Putamen (tissue), 1 donor: ENCODE measurements around the gene TAF11L10.
"Not testable (repeated sequence)": the region's sequence is repeated elsewhere in the genome, so short reads cannot be mapped to it uniquely, and the experiment has no call there.

Experiments used
- DNase-seq: peaks from one replicate; pipeline ENCODE4 v3.0.0-alpha.2; 2016; ENCODE audit warnings: low spot score

Gene TAF11L10

DNA sequence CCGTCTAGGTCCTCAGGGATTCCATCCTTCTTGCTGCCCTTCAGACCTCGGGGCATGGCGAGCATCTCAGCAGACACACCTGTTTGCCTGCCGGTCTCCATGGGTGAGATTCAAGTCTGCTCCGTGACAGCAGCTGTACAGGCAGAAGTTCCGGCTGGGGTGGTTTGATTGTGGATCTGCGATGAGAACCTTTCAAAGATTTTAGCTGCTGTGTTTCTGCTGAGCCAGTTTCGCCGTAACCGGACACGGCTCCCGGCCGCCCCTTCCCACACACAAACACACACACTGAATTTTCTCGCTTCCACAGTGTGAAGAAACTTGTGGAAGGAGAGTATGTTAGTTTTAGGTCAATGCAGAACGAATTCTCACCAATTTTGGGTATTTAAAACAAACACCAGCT, at the start of gene TAF11L10:
Gene TAF11L10, minus strand, starts transcription at position 101 of the 400 bp plus-strand sequence.
- DNase-seq = not testable (repeated sequence)

DNA sequence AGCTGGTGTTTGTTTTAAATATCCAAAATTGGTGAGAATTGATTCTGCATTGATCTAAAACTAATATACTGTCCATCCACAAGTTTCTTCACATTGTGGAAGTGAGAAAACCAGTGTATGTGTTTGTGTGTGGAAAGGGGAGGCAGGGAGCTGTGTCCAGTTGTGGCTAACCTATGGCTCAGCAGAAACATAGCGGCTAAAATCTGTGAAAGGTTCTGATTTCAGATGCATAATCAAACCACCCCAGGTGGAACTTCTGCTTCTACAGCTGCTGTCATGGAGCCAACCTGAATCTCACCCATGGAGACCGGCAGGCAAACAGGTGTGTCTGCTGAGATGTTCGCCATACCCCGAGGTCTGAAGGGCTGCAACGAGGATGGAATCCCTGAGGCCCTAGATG, 36.5 kb upstream of the TAF11L10 start, which contains the start of gene TAF11L14:
Gene TAF11L14, plus strand, starts transcription at position 301 of the 400 bp plus-strand sequence.
- no peak for DNase-seq

DNA sequence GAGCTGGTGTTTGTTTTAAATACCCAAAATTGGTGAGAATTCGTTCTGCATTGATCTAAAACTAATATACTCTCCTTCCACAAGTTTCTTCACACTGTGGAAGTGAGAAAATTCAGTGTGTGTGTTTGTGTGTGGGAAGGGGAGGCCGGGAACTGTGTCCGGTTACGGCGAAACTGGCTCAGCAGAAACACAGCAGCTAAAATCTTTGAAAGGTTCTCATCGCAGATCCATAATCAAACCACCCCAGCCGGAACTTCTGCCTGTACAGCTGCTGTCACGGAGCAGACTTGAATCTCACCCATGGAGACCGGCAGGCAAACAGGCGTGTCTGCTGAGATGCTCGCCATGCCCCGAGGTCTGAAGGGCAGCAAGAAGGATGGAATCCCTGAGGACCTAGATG, 34.2 kb upstream of the TAF11L10 start, which contains the start of gene TAF11L13:
Gene TAF11L13, plus strand, starts transcription at position 301 of the 400 bp plus-strand sequence.
- DNase-seq = not testable (repeated sequence)

GRCh38 chr5:17625686-17626085, 28.1 kb upstream of the TAF11L10 start:
- DNase-seq = no peak

- no peak for DNase-seq
Observed at GRCh38 chr5:17620627-17621026, 23.0 kb upstream of the TAF11L10 start.

- no peak for DNase-seq
Observed at GRCh38 chr5:17619354-17619753, 21.7 kb upstream of the TAF11L10 start.

GRCh38 chr5:17614872-17615605, 17.4 kb upstream of the TAF11L10 start:
- no peak for DNase-seq

GRCh38 chr5:17610092-17610491, 12.5 kb upstream of the TAF11L10 start, which contains the start of gene TAF11L12:
TAF11L12 (plus strand) TSS chr5:17610392.
- not testable (repeated sequence) for DNase-seq

GRCh38 chr5:17607461-17607860, 9.8 kb upstream of the TAF11L10 start:
- not testable (repeated sequence) for DNase-seq

- DNase-seq = no peak
Observed at GRCh38 chr5:17604951-17605350, 7.3 kb upstream of the TAF11L10 start.

DNA sequence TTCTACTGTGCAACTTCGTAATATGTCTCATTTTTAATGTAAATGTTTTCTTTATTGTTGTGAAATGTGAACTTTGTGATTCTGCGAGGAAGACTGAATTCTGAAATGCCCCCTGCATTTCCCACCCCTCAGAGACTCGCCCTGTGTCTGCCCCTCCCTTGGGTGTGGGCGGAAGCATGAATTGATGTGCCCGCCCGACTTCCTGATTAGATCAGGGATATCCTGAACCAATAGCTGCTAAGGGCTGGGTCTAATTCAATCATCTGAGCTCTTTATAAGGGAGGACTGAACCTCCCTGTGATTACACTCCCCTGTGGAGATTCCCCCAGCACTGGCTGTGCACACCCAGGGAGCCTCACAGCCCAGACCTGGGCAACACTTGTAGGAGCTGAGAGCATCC, 6.3 kb upstream of the TAF11L10 start, which contains the start of gene TAF11L11:
Gene TAF11L11, plus strand, starts transcription at position 304 of the 400 bp plus-strand sequence.
- DNase-seq = not testable (repeated sequence)

GRCh38 chr5:17594255-17594654, 3.4 kb downstream of the TAF11L10 start, which contains the start of gene TAF11L9:
TAF11L9 (minus strand) TSS chr5:17594394.
- DNase-seq = not testable (repeated sequence)

- not testable (repeated sequence) for DNase-seq
Observed at GRCh38 chr5:17590860-17591259, 6.8 kb downstream of the TAF11L10 start, which contains the start of gene TAF11L8. TAF11L8 (minus strand) TSS chr5:17590960.

DNA sequence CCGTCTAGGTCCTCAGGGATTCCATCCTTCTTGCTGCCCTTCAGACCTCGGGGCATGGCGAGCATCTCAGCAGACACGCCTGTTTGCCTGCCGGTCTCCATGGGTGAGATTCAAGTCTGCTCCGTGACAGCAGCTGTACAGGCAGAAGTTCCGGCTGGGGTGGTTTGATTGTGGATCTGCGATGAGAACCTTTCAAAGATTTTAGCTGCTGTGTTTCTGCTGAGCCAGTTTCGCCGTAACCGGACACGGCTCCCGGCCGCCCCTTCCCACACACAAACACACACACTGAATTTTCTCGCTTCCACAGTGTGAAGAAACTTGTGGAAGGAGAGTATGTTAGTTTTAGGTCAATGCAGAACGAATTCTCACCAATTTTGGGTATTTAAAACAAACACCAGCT, 12.0 kb downstream of the TAF11L10 start, which contains the start of gene TAF11L7:
Gene TAF11L7, minus strand, starts transcription at position 101 of the 400 bp plus-strand sequence.
- DNase-seq = not testable (repeated sequence)
